Measurements from ENCODE around the gene NKAIN2.

Gene NKAIN2

DNA sequence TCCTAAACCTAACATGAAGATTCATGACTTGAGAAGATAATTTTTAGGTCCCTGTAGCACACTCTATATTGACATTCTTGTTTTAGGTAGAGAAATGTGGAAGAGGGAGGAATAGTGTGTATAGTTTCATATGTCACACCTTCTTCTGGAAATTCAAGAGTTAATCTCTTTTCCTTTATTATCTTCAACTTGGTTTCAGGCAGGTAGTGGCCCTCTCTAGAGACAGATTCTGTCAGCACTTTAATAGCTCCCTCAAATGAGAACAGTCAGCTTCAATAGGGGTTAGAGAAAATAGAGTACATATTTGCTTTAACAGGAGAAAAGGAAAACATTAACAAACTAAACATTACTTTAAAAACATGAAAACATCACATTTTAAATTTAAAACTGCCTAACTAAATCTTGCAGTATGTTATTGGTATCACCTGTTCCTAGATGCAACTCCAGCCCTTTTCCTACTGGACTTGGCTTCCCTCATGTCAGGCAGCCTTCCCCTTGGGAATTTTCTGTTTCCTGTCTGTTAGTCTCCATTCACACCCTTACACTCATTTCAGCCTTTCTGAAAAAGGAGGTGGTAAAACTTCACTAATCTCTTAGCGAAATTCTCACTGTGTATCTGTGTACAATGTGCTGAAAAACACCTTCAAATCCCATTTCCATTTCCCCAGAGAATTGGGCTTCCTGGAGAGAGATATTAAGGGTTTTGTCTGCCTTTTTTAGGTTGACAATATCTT, 966.3 kb downstream of the NKAIN2 start:
- no peak overlapping the region for H3K4me3 ChIP-seq (ENCODE audit: low read depth, low read length)
- no peak for TF ChIP-seq MYC (IDR thresholded peaks at IDR 0.05; ENCODE audit: low read depth, low read length)
- no peak for TF ChIP-seq POLR2A (IDR thresholded peaks at IDR 0.05; ENCODE audit: extremely low read depth, insufficient read length)
- TF ChIP-seq, protein P1, sequence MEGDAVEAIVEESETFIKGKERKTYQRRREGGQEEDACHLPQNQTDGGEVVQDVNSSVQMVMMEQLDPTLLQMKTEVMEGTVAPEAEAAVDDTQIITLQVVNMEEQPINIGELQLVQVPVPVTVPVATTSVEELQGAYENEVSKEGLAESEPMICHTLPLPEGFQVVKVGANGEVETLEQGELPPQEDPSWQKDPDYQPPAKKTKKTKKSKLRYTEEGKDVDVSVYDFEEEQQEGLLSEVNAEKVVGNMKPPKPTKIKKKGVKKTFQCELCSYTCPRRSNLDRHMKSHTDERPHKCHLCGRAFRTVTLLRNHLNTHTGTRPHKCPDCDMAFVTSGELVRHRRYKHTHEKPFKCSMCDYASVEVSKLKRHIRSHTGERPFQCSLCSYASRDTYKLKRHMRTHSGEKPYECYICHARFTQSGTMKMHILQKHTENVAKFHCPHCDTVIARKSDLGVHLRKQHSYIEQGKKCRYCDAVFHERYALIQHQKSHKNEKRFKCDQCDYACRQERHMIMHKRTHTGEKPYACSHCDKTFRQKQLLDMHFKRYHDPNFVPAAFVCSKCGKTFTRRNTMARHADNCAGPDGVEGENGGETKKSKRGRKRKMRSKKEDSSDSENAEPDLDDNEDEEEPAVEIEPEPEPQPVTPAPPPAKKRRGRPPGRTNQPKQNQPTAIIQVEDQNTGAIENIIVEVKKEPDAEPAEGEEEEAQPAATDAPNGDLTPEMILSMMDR (IDR thresholded peaks at IDR 0.05; ENCODE audit: low read depth, low read length) = no peak
- TF ChIP-seq, protein P2, sequence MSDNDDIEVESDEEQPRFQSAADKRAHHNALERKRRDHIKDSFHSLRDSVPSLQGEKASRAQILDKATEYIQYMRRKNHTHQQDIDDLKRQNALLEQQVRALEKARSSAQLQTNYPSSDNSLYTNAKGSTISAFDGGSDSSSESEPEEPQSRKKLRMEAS (IDR thresholded peaks at IDR 0.05; ENCODE audit: low read depth, low read length) = no peak
- no peak for DNase-seq (ENCODE audit: low read depth)

DNA sequence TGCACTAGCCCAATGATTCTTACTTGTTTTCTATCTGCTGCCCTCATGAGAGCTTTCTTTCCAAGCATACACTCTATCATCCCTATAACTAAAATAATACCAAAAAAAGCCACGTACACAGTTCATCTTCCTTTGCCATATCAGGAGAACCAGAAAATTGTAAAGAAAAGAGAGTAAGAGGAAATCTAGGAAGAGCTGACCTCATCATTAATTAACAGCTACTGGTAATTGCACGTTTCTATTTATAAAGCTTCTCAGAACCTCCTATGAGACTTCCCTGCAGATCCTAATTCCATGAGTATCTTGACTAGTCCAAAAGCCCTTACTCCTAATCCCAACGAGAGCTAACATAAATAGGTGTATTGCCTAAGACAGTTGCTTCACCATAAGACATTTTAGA, 967.1 kb downstream of the NKAIN2 start:
- no peak overlapping the region for H3K4me3 ChIP-seq (ENCODE audit: low read depth, low read length)
- TF ChIP-seq POLR2A (IDR thresholded peaks at IDR 0.05; ENCODE audit: extremely low read depth, insufficient read length) (no peak), MYC (IDR thresholded peaks at IDR 0.05; ENCODE audit: low read depth, low read length) (no peak)
- TF ChIP-seq, protein P1 (IDR thresholded peaks at IDR 0.05; ENCODE audit: low read depth, low read length) = no peak
- TF ChIP-seq, protein P2 (IDR thresholded peaks at IDR 0.05; ENCODE audit: low read depth, low read length) = no peak
- no peak for DNase-seq (ENCODE audit: low read depth)

DNA sequence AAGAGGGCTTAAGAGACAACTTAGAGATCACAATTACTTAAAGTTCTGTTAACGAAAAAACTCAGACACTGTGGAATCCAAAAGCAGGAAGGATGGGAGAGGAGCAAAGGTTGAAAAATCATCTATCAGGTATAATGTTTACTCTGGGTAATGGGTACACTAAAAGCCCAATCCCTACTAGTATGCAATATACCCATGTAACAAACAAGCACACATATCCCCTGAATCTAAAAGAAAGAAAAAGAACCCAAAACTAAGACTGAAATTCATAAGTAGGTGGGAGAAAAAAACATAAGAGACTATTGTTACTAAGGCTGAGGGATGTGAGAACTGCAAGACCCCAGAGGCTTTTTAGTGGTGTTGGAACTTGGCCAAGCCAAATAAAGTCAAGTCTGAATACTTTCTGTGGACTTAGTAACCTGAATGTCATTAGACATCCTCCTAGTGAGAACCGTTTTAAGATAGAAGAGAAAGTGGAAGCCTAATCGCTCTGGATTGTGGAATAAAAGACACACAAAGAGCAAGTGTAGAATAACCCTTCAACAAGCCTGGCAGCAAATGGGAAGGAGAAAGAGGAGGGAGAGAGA, 969.2 kb downstream of the NKAIN2 start:
- DNase-seq (ENCODE audit: low read depth) = no peak
- no peak overlapping the region for H3K4me3 ChIP-seq (ENCODE audit: low read depth, low read length)
- TF ChIP-seq, protein P1 (IDR thresholded peaks at IDR 0.05; ENCODE audit: low read depth, low read length) = no peak
- TF ChIP-seq POLR2A (IDR thresholded peaks at IDR 0.05; ENCODE audit: extremely low read depth, insufficient read length) (no peak), MYC (IDR thresholded peaks at IDR 0.05; ENCODE audit: low read depth, low read length) (no peak)
- TF ChIP-seq, protein P2 (IDR thresholded peaks at IDR 0.05; ENCODE audit: low read depth, low read length) = no peak

DNA sequence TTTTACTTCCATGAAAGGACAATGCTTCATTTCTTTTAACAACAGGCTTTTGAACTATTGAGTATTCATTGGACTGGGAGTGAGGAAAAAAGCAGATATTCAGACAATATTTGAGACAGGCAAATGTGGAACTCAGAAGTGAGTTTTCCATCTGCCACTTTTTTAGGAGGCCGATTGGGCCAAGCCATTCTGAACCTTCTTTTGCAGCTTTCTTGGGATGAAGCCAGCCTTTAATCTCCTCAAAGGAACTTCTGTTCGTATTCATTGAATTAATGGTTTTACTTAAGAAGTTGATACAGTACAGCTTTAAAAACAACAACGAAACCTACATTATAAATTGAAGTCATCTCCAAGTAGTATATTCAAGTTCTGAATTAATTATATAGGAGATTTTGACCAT, 971.5 kb downstream of the NKAIN2 start:
- H3K4me3 ChIP-seq (ENCODE audit: low read depth, low read length) = no peak overlapping the region
- DNase-seq (ENCODE audit: low read depth) = no peak
- TF ChIP-seq, protein P2 (IDR thresholded peaks at IDR 0.05; ENCODE audit: low read depth, low read length) = no peak
- TF ChIP-seq MYC (IDR thresholded peaks at IDR 0.05; ENCODE audit: low read depth, low read length) = no peak
- TF ChIP-seq POLR2A (IDR thresholded peaks at IDR 0.05; ENCODE audit: extremely low read depth, insufficient read length) = no peak
- TF ChIP-seq, protein P1 (IDR thresholded peaks at IDR 0.05; ENCODE audit: low read depth, low read length) = no peak

DNA sequence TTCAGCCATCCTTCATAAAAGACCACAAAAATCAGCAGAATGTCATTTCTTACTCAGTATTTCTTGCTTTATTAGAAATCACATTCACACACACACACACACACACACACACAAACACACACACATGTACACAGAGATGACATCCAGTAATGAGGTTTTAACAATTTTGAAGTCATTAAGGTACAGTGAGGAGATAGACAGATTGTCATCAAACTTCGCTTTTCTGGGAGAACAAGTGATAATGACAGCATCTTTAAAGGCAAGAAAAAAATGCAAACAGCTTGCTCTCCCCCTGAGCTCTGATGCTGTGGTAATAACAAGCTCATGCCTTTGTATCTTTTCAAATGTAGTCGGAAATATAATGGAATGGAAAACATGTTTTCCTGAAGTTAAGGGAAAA, 974.2 kb downstream of the NKAIN2 start:
- TF ChIP-seq MYC (IDR thresholded peaks at IDR 0.05; ENCODE audit: low read depth, low read length) (no peak), POLR2A (IDR thresholded peaks at IDR 0.05; ENCODE audit: extremely low read depth, insufficient read length) (no peak)
- TF ChIP-seq, protein P1 (IDR thresholded peaks at IDR 0.05; ENCODE audit: low read depth, low read length) = no peak
- TF ChIP-seq, protein P2 (IDR thresholded peaks at IDR 0.05; ENCODE audit: low read depth, low read length) = no peak
- no peak overlapping the region for H3K4me3 ChIP-seq (ENCODE audit: low read depth, low read length)
- no peak for DNase-seq (ENCODE audit: low read depth)
